HL-60 (cell line): ENCODE measurements around the gene METTL2A.
"Not testable (repeated sequence)": the region's sequence is repeated elsewhere in the genome, so short reads cannot be mapped to it uniquely, and the experiment has no call there.

Experiments used
- DNase-seq, 2 experiments: peaks; one replicate each; pipeline ENCODE4 v3.0.0-alpha.2; 2010 to 2020; ENCODE audit warnings: low read depth in 1 of 2, low spot score in 1 of 2
- H3K27ac ChIP-seq: fragments of 250-450 bp; sonication (Bioruptor Pico); replicated peaks from 2 replicates; pipeline ENCODE4 v1.5.1; 2020; ENCODE audit warnings: mild to moderate bottlenecking, moderate library complexity
- H3K27me3 ChIP-seq: fragments of 250-450 bp; sonication (Bioruptor Pico); 2 replicates; pipeline ENCODE4 v1.5.1; 2021; ENCODE audit warnings: mild to moderate bottlenecking, moderate library complexity; ENCODE audit not compliant: insufficient read depth, poor library complexity, severe bottlenecking
- H3K4me3 ChIP-seq: replicated peaks from 2 replicates; pipeline ENCODE4 v1.5.1; 2011; ENCODE audit warnings: mild to moderate bottlenecking, control low read depth, low read length; ENCODE audit not compliant: insufficient read depth
- GABPA ChIP-seq: IDR thresholded peaks from 2 replicates; pipeline ENCODE4 v1.6.1; 2012; ENCODE audit warnings: low read depth
- POLR2AphosphoS5 ChIP-seq: IDR thresholded peaks from 2 replicates; pipeline ENCODE4 v1.6.1; 2012; ENCODE audit warnings: low read depth
- SPI1 ChIP-seq: IDR thresholded peaks from 2 replicates; pipeline ENCODE4 v1.6.1; 2012; ENCODE audit warnings: low read depth, mild to moderate bottlenecking, borderline replicate concordance
- long read RNA-seq: library from polyadenylated mRNA; unstranded; transcript quantifications from one replicate; pipeline ENCODE4 v2.0.0, GENCODE V29; 2020
- TF ChIP-seq, protein P1 (sequence below): IDR thresholded peaks from 2 replicates; pipeline ENCODE4 v1.6.1; 2012; ENCODE audit warnings: low read depth; ENCODE audit not compliant: insufficient replicate concordance
- TF ChIP-seq, protein P2 (sequence below): IDR thresholded peaks from one replicate; pipeline ENCODE4 v1.5.1; 2011; ENCODE audit warnings: low read length, control low read depth, inconsistent platforms; ENCODE audit not compliant: insufficient read depth

The METTL2A gene, protein sequence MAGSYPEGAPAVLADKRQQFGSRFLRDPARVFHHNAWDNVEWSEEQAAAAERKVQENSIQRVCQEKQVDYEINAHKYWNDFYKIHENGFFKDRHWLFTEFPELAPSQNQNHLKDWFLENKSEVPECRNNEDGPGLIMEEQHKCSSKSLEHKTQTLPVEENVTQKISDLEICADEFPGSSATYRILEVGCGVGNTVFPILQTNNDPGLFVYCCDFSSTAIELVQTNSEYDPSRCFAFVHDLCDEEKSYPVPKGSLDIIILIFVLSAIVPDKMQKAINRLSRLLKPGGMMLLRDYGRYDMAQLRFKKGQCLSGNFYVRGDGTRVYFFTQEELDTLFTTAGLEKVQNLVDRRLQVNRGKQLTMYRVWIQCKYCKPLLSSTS
- long read RNA-seq, transcript METTL2A-202 (8 exons, 1,556 nt): minor isoform, 60 of 180 reads
- long read RNA-seq, transcript METTL2A-201 (9 exons, 2,537 nt): major isoform, 96 of 180 reads
- long read RNA-seq, partial matches to known transcripts: 5 of 180 reads
- long read RNA-seq, other reads (novel, unspliced or antisense): 19 of 180 reads

DNA sequence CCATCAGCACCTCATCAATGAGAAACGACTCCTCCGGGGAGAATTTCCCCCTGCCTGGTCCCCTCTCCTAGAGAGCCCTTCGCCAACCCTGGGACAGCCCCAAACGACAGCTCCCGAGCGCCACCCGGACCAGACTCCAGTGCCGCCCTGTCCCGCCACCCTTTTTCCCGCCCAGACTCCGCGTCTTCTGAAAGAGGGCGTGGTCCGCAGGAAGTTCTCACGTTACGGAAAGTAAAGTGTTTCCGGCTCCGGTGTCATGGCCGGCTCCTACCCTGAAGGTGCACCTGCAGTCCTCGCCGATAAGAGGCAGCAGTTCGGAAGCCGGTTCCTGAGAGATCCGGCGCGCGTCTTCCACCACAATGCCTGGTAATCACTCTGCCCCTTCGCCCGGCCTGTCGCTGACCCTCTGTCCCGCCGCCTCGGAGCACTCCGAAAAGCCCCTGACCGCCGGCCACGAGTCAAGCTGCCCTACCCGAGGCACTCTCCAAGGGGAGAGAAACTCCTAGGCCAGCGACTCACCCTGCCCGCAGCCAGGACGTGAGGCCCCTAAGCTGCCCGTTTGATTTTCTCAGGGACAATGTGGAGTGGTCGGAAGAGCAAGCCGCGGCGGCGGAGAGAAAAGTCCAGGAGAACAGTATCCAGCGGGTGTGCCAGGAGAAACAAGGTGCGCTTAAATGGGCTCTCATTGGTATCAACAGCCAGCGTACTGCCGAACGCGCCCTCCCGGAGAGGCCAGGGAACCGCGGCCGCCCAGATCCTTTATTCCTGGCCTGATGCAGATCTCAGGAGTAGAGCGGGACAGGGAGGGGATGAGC lies at the start of gene METTL2A:
Gene METTL2A, plus strand, starts transcription at position 251 of the 815 bp plus-strand sequence. Its CDS starts 6 bp downstream, at position 257.
- H3K27me3 ChIP-seq: not testable (repeated sequence)
- TF ChIP-seq GABPA (peak; percentile 91), POLR2AphosphoS5 (peak; percentile 86)
- H3K27ac ChIP-seq: peak within 1 kb of the TSS; percentile 77
- DNase-seq: peak; percentile 90 to 95
- H3K4me3 ChIP-seq: peak within 1 kb of the TSS; percentile 65

DNA sequence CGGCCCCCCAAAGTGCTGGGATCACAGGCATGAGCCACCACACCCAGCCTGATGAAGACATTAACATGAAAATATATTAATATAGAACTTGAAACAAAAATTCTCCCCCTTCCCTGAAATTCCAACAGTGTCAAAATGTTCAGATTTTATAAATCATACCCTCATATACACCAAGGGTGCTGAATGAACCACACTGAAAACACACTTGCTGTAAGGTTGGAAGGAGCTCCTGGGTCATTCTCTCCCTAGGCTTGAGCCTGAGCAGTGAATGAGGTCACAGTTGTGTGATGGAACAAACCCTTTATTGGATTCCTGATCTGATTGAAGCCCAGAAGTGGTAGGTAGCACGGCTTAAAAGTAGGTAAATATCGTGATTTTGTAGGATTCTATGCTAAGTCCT lies 43.4 kb upstream of the METTL2A start, which contains the start of gene EFCAB3:
Gene EFCAB3, plus strand, starts transcription at position 301 of the 400 bp plus-strand sequence. CDS start 2,427 bp downstream, outside the sequence.
- no peak for DNase-seq
- Histone ChIP-seq H3K4me3 (no peak within 1 kb of the TSS), H3K27me3 (peaks cover 6% of the 10 kb centered on the region), H3K27ac (no peak within 1 kb of the TSS)
- no peak for TF ChIP-seq SPI1
- no peak for TF ChIP-seq POLR2AphosphoS5
- no peak for TF ChIP-seq GABPA
- TF ChIP-seq, protein P1, sequence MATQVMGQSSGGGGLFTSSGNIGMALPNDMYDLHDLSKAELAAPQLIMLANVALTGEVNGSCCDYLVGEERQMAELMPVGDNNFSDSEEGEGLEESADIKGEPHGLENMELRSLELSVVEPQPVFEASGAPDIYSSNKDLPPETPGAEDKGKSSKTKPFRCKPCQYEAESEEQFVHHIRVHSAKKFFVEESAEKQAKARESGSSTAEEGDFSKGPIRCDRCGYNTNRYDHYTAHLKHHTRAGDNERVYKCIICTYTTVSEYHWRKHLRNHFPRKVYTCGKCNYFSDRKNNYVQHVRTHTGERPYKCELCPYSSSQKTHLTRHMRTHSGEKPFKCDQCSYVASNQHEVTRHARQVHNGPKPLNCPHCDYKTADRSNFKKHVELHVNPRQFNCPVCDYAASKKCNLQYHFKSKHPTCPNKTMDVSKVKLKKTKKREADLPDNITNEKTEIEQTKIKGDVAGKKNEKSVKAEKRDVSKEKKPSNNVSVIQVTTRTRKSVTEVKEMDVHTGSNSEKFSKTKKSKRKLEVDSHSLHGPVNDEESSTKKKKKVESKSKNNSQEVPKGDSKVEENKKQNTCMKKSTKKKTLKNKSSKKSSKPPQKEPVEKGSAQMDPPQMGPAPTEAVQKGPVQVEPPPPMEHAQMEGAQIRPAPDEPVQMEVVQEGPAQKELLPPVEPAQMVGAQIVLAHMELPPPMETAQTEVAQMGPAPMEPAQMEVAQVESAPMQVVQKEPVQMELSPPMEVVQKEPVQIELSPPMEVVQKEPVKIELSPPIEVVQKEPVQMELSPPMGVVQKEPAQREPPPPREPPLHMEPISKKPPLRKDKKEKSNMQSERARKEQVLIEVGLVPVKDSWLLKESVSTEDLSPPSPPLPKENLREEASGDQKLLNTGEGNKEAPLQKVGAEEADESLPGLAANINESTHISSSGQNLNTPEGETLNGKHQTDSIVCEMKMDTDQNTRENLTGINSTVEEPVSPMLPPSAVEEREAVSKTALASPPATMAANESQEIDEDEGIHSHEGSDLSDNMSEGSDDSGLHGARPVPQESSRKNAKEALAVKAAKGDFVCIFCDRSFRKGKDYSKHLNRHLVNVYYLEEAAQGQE: no peak
- TF ChIP-seq, protein P2, sequence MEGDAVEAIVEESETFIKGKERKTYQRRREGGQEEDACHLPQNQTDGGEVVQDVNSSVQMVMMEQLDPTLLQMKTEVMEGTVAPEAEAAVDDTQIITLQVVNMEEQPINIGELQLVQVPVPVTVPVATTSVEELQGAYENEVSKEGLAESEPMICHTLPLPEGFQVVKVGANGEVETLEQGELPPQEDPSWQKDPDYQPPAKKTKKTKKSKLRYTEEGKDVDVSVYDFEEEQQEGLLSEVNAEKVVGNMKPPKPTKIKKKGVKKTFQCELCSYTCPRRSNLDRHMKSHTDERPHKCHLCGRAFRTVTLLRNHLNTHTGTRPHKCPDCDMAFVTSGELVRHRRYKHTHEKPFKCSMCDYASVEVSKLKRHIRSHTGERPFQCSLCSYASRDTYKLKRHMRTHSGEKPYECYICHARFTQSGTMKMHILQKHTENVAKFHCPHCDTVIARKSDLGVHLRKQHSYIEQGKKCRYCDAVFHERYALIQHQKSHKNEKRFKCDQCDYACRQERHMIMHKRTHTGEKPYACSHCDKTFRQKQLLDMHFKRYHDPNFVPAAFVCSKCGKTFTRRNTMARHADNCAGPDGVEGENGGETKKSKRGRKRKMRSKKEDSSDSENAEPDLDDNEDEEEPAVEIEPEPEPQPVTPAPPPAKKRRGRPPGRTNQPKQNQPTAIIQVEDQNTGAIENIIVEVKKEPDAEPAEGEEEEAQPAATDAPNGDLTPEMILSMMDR: no peak

DNA sequence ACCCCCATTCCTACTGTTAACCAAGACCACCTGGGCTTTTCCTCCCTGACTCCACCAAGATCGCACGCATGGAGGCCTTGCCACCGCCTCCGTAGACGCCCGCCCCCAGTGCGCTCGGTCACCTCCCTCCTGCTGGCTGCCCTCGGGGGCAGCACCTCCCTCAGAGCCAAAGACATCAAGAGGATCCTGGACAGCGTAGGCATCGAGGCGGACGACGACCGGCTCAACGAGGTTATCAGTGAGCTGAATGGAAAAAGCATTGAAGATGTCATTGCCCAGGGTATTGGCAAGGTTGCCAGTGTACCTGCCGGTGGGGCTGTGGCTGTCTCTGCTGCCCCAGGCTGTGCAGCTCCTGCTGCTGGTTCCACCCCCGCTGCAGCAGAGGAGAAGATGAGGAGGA lies 42.1 kb upstream of the METTL2A start:
- no peak for DNase-seq
- Histone ChIP-seq H3K4me3 (no peak overlapping the region), H3K27ac (no peak overlapping the region), H3K27me3 (peaks cover 4% of the 10 kb centered on the region)
- TF ChIP-seq, protein P2: no peak
- TF ChIP-seq GABPA (no peak), SPI1 (no peak), POLR2AphosphoS5 (no peak)
- TF ChIP-seq, protein P1: no peak

DNA sequence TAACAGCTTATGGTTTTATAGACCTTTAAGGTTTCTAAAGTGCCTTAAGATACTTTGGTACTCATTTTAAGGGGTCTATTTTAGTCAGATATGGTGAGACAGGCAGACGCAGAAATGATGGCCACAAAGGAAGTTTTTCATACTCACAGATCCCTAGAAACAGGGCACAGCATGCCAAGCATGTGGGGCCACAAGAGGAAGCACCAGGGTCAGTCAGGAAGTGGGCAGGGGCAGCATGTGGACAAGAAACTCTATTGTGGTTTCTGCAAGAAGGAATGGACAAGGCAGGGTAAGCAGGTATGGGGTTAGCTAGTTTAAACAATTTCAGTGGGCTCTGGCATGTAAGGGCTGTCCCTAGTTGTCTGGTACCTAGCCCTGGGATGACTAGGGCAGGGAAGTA lies 34.8 kb upstream of the METTL2A start:
- H3K4me3 ChIP-seq: no peak overlapping the region
- H3K27ac ChIP-seq: no peak overlapping the region
- H3K27me3 ChIP-seq: no peaks in the 10 kb centered on the region
- DNase-seq: no peak
- TF ChIP-seq GABPA: no peak
- TF ChIP-seq, protein P2: no peak
- TF ChIP-seq, protein P1: no peak
- no peak for TF ChIP-seq POLR2AphosphoS5
- no peak for TF ChIP-seq SPI1
